A673 (cell line): ENCODE results near the gene PAPOLG. TPM values are rescaled to one million over a fixed set of nuclear protein-coding genes. Genes with fewer than 3 reads are reported as not detected.

Experiments
- BruUV-seq: library from RNA; stranded (reverse); fragments of 400-500 nt; replicated peaks from 2 replicates; lab custom pipeline; 2021; lab: Mats Ljungman, UMichigan
- CTCF ChIA-PET: fragments of 300-600 bp; sonication (Branson Sonifier 250); formaldehyde crosslinking; loops from one replicate; lab custom pipeline; 2022; ENCODE audit warnings: antibody characterized with exemption; lab: Charles Lee
- POLR2A ChIA-PET: fragments of 300-600 bp; sonication (Branson Sonifier 250); formaldehyde crosslinking; loops from one replicate; lab custom pipeline; 2022; ENCODE audit warnings: antibody characterized with exemption; ENCODE audit not compliant: low non-redundant PET; lab: Charles Lee
- DNase-seq: peaks from one replicate; pipeline ENCODE4 v3.0.0-alpha.2; 2015; ENCODE audit warnings: low spot score
- H3K27ac ChIP-seq: fragments of 200-600 bp; sonication (generic); 2 replicates; pipeline ENCODE4 v1.5.1; 2016; ENCODE audit warnings: mixed run types, low read depth, mild to moderate bottlenecking, mixed read lengths, antibody characterized with exemption, low read length; ENCODE audit not compliant: poor library complexity, severe bottlenecking
- H3K27me3 ChIP-seq: fragments of 200-600 bp; sonication (generic); replicated peaks from 2 replicates; pipeline ENCODE4 v1.6.1; 2017; ENCODE audit warnings: mixed run types, low read depth, mild to moderate bottlenecking, mixed read lengths, antibody characterized with exemption, low read length; ENCODE audit not compliant: insufficient read depth, poor library complexity
- H3K36me3 ChIP-seq: fragments of 200-600 bp; sonication (generic); 2 replicates; pipeline ENCODE4 v1.6.1; 2016; ENCODE audit warnings: mixed run types, mild to moderate bottlenecking, mixed read lengths, antibody characterized with exemption, low read length; ENCODE audit not compliant: insufficient read depth, poor library complexity, severe bottlenecking
- H3K4me1 ChIP-seq: fragments of 200-600 bp; sonication (generic); 2 replicates; pipeline ENCODE4 v1.6.1; 2017; ENCODE audit warnings: mixed run types, mild to moderate bottlenecking, mixed read lengths, antibody characterized with exemption, low read length; ENCODE audit not compliant: insufficient read depth, poor library complexity, severe bottlenecking
- H3K4me3 ChIP-seq: fragments of 200-600 bp; sonication (generic); 2 replicates; pipeline ENCODE4 v1.5.1; 2016; ENCODE audit warnings: low read depth, mixed run types, mild to moderate bottlenecking, mixed read lengths, low read length; ENCODE audit not compliant: poor library complexity, severe bottlenecking
- H3K9me3 ChIP-seq: fragments of 200-600 bp; sonication (generic); 2 replicates; pipeline ENCODE4 v1.6.1; 2016; ENCODE audit warnings: mixed run types, low read depth, mild to moderate bottlenecking, mixed read lengths, antibody characterized with exemption, low read length; ENCODE audit not compliant: poor library complexity, severe bottlenecking
- EZH2 ChIP-seq: fragments of 200-600 bp; sonication (generic); IDR thresholded peaks from 2 replicates; pipeline ENCODE4 v1.6.1; 2017; ENCODE audit warnings: borderline replicate concordance, low read depth, mild to moderate bottlenecking, mixed read lengths, antibody characterized with exemption, low read length; ENCODE audit not compliant: poor library complexity, severe bottlenecking
- intact Hi-C: fragments of 100-400 bp; cut with micrococcal nuclease; formaldehyde crosslinking; loops from one replicate; pipeline ENCODE4 v1.10.0; 2022; ENCODE audit not compliant: unreplicated experiment
- total RNA-seq: library from RNA; stranded (reverse); gene quantifications from 2 replicates; pipeline ENCODE4 v1.2.3, GENCODE V29; 2021
- TF ChIP-seq, protein P1 (sequence below): fragments of 300-800, 200-600 bp; sonication (generic); conservative IDR thresholded peaks from 2 replicates; pipeline ENCODE4 v1.5.1; 2017; ENCODE audit warnings: low read depth, mild to moderate bottlenecking, antibody characterized with exemption, low read length, moderate library complexity, mixed read lengths

PAPOLG gene
- total RNA-seq, 1 experiment from 2014 or later: 17.4 TPM

DNA sequence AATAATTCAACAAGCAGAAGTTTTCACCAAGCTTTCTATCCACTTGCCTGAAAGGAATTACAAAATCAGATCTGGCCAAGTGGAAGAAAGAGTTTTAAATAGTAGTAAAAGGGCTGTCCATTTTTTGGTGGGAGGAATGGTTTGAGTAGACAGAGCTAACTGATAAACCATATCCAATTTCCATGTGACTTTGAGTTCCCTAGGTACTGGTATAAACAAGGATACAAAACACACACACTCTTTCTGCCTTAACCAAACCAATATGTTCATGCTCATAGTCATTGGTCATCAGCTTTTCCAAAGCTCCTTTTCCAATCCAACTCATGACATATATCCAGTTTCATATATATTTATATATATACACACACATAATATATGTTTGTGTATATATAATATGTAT, 75.9 kb downstream of the PAPOLG start:
- CTCF ChIA-PET: no interaction called here

DNA sequence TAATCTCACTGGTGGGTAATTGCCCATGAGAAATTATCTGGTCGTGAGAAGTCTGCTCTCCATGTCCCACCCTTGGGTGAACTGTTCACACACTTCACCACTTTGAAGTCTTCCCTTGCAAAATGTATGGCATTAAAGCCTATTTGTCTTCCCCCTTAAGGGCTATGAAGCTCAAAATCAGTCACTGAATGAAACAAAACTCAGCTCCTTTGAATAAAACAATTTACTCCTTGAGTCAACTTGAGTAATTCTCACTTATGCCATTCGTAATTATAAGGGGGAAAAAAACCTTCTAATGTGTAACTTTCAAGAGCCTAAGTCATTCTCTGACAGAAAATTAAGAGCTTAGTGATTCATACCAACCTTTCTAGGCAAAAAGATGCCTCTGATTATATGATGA, 76.6 kb downstream of the PAPOLG start:
- H3K36me3 ChIP-seq: no peaks in the 10 kb centered on the region
- no peak for DNase-seq
- no peaks in the 10 kb centered on the region for H3K9me3 ChIP-seq
- no peaks in the 10 kb centered on the region for H3K4me1 ChIP-seq
- TF ChIP-seq, protein P1, sequence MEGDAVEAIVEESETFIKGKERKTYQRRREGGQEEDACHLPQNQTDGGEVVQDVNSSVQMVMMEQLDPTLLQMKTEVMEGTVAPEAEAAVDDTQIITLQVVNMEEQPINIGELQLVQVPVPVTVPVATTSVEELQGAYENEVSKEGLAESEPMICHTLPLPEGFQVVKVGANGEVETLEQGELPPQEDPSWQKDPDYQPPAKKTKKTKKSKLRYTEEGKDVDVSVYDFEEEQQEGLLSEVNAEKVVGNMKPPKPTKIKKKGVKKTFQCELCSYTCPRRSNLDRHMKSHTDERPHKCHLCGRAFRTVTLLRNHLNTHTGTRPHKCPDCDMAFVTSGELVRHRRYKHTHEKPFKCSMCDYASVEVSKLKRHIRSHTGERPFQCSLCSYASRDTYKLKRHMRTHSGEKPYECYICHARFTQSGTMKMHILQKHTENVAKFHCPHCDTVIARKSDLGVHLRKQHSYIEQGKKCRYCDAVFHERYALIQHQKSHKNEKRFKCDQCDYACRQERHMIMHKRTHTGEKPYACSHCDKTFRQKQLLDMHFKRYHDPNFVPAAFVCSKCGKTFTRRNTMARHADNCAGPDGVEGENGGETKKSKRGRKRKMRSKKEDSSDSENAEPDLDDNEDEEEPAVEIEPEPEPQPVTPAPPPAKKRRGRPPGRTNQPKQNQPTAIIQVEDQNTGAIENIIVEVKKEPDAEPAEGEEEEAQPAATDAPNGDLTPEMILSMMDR: no peak
- no peak for TF ChIP-seq EZH2
- no peaks in the 10 kb centered on the region for H3K27me3 ChIP-seq
- intact Hi-C loops: no loop called here
- BruUV-seq: no TSS peak
- ChIA-PET CTCF (no interaction called here), POLR2A (no interaction called here)
- H3K4me3 ChIP-seq: no peak overlapping the region
- H3K27ac ChIP-seq: no peak overlapping the region

More for the DNA sequence above, 75.9 kb downstream of the PAPOLG start:
- no peaks in the 10 kb centered on the region for H3K27me3 ChIP-seq
- intact Hi-C loops: no loop called here
- POLR2A ChIA-PET: no interaction called here
- H3K27ac ChIP-seq: no peak overlapping the region
- no peak overlapping the region for H3K4me3 ChIP-seq
- no peaks in the 10 kb centered on the region for H3K9me3 ChIP-seq
- no peak for DNase-seq
- no TSS peak for BruUV-seq
- no peak for TF ChIP-seq EZH2
- TF ChIP-seq, protein P1: no peak
- no peaks in the 10 kb centered on the region for H3K4me1 ChIP-seq
- no peaks in the 10 kb centered on the region for H3K36me3 ChIP-seq

DNA sequence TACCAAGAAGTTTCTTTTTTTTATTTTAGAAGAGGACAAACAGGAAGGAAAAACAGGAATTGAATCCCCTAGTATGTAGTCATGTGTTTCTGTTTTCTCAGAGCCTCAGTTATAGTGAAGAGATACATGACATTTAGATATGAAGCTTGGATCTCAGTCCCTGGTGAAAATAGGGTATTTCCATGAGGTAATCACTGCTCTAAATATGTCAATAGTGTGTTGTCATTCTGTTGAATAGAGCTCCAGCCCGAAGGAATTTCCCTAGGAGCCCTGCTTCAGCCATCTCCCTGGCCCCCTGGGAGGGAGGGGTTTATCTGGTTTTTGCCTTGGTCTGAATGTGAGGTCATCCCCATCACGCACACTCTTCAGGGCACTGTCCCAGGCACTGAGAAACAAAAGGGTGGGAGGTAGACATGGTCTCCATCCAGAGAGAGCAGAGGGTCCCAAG, 78.2 kb downstream of the PAPOLG start:
- Histone ChIP-seq H3K36me3 (no peaks in the 10 kb centered on the region), H3K4me3 (no peak overlapping the region), H3K27me3 (no peaks in the 10 kb centered on the region), H3K27ac (no peak overlapping the region), H3K9me3 (no peaks in the 10 kb centered on the region), H3K4me1 (no peaks in the 10 kb centered on the region)
- no peak for DNase-seq
- no peak for TF ChIP-seq EZH2
- TF ChIP-seq, protein P1: no peak
- intact Hi-C loops: no loop called here
- no TSS peak for BruUV-seq
- ChIA-PET POLR2A (no interaction called here), CTCF (no interaction called here)
